Vagina (tissue), 2 donors: ENCODE results near the gene KIAA1549. TPM values are rescaled to one million over a fixed set of nuclear protein-coding genes. Genes with fewer than 3 reads are reported as not detected.

Experiments used
- DNase-seq, 2 donors: peaks; one replicate each; pipeline ENCODE4 v3.0.0-alpha.2; 2017; ENCODE audit errors: extremely low spot score in 2 of 2
- H3K27ac ChIP-seq: fragments of 200-600 bp; sonication (generic); one replicate; pipeline ENCODE4 v1.5.1; 2019
- H3K27me3 ChIP-seq: fragments of 200-600 bp; sonication (generic); one replicate; pipeline ENCODE4 v1.5.1; 2019
- H3K36me3 ChIP-seq, 2 donors: fragments of 200-600 bp; sonication (generic); one replicate each; pipeline ENCODE4 v1.5.1; 2017 to 2019
- H3K4me1 ChIP-seq: fragments of 200-600 bp; sonication (generic); one replicate; pipeline ENCODE4 v1.5.1; 2019
- H3K4me3 ChIP-seq, 2 donors: fragments of 200-600 bp; sonication (generic); 1 replicate in 1 of 2; 2 replicates in 1 of 2; pipeline ENCODE4 v1.5.1; 2016 to 2019
- H3K9me3 ChIP-seq: fragments of 200-600 bp; sonication (generic); one replicate; pipeline ENCODE4 v1.5.1; 2019
- CTCF ChIP-seq, 3 experiments: fragments of 450-650 bp in 2 of 3; fragments of 200-600 bp in 1 of 3; sonication (generic) in 1 of 3; IDR thresholded peaks; one replicate each; pipeline ENCODE4 v1.5.1; 2017 to 2019; ENCODE audit warnings: antibody characterized with exemption in 3 of 3, mild to moderate bottlenecking in 2 of 3, moderate library complexity in 2 of 3
- POLR2A ChIP-seq, 2 donors: fragments of 450-650 bp; IDR thresholded peaks; one replicate each; pipeline ENCODE4 v1.6.1; 2017; ENCODE audit warnings: antibody characterized with exemption in 2 of 2, mild to moderate bottlenecking in 2 of 2, moderate library complexity in 2 of 2
- POLR2AphosphoS5 ChIP-seq, 2 donors: sonication (generic); formaldehyde crosslinking; IDR thresholded peaks; one replicate each; pipeline ENCODE4 v1.9.0; 2017; ENCODE audit warnings: antibody characterized with exemption in 2 of 2, mild to moderate bottlenecking in 2 of 2, low read depth in 1 of 2; ENCODE audit not compliant: insufficient read depth in 1 of 2
- intact Hi-C: fragments of 100-400 bp; cut with DNase I; formaldehyde crosslinking; loops from one replicate; pipeline ENCODE4 v1.15.1; 2023
- total RNA-seq: library from RNA; depleted of rRNA; stranded (reverse); fragments of >200 nt; gene quantifications from one replicate; pipeline ENCODE4 v1.2.3, GENCODE V29; 2016

Gene KIAA1549
- total RNA-seq, 1 donor from 2014 or later = 2.9 TPM

- Histone ChIP-seq H3K36me3 (no peaks in the 10 kb centered on the region), H3K27me3 (no peaks in the 10 kb centered on the region), H3K9me3 (no peaks in the 10 kb centered on the region), H3K4me1 (no peaks in the 10 kb centered on the region), H3K4me3 (no peak overlapping the region), H3K27ac (no peak overlapping the region)
- no peak for DNase-seq
- TF ChIP-seq POLR2AphosphoS5 (IDR thresholded peaks at IDR 0.05; ENCODE audit: insufficient read depth in 1 of 2, low read depth in 1 of 2) (no peak), POLR2A (IDR thresholded peaks at IDR 0.05) (no peak), CTCF (IDR thresholded peaks at IDR 0.05) (no peak)
- intact Hi-C loops = no loop called here
Observed at GRCh38 chr7:138898255-138898654, 82.9 kb downstream of the KIAA1549 start.

DNA sequence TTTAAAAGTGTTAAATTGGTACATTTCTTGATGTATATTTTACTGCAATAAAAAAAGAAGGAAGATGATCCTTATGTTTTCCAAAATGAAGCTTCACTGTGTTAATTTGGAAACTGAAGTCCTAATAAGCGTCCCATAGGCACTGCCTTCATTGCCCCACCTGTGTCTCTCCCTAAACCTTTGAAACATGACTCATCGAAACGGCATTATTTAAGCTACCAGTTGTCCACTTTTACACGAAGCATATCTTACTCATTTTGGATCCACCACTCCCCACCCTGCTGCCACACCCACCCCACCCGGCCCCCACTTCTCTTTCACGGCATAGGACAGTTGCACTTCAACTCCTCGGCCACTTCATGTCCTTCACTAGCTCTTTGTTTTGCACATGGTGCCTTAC is 85.5 kb downstream of the KIAA1549 start:
- no peak for DNase-seq
- Histone ChIP-seq H3K9me3 (no peaks in the 10 kb centered on the region), H3K27ac (no peak overlapping the region), H3K27me3 (no peaks in the 10 kb centered on the region), H3K4me3 (no peak overlapping the region), H3K36me3 (no peaks in the 10 kb centered on the region), H3K4me1 (no peaks in the 10 kb centered on the region)
- intact Hi-C loops = no loop called here
- TF ChIP-seq CTCF (IDR thresholded peaks at IDR 0.05) (no peak), POLR2A (IDR thresholded peaks at IDR 0.05) (no peak), POLR2AphosphoS5 (IDR thresholded peaks at IDR 0.05; ENCODE audit: insufficient read depth in 1 of 2, low read depth in 1 of 2) (no peak)

DNA sequence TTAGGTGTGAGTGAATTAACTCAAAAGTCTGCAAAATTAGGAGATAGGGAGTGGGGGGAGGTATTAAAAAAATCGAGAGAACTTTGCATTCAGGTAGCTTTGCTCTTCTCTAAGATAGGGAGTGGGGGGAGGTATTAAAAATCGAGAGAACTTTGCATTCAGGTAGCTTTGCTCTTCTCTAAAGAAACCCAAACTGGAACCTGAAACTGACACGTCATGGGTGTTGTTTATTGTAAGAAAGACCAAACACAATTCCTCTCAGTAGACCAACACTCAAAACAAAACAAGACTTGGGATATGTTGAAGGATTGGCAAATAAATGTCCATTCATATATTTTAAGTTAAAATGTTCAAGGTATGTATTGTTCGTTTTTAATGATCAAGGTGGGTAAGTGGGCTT is 87.9 kb downstream of the KIAA1549 start:
- no peak for TF ChIP-seq CTCF (IDR thresholded peaks at IDR 0.05)
- no peak for TF ChIP-seq POLR2A (IDR thresholded peaks at IDR 0.05)
- Histone ChIP-seq H3K9me3 (no peaks in the 10 kb centered on the region), H3K27ac (no peak overlapping the region), H3K36me3 (no peaks in the 10 kb centered on the region), H3K4me3 (no peak overlapping the region), H3K27me3 (no peaks in the 10 kb centered on the region), H3K4me1 (no peaks in the 10 kb centered on the region)
- no peak for DNase-seq
- intact Hi-C loops = no loop called here

DNA sequence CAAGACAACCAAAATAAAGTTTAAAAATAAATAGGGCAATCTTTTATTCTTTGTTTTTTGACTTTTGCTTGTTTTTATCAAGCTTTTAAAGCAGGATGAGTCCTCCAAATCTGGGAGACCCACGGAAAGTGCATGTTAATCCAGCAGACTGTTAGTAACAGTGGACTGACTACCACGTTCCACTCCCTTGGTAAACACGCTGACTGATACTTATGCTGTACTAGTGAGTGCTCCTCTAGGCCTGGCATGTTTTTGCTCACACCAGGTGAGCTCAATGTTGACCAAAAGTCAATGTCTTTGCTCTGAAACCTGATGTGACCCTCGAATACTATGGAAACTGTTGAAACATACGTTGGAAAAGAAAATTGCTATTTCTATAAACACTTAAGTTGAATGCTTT is 88.4 kb downstream of the KIAA1549 start:
- no peak for TF ChIP-seq POLR2A (IDR thresholded peaks at IDR 0.05)
- TF ChIP-seq CTCF (IDR thresholded peaks at IDR 0.05) = no peak
- intact Hi-C loops = no loop called here
- H3K27me3 ChIP-seq = no peaks in the 10 kb centered on the region
- no peaks in the 10 kb centered on the region for H3K9me3 ChIP-seq
- no peak for DNase-seq
- H3K36me3 ChIP-seq = no peaks in the 10 kb centered on the region
- H3K4me3 ChIP-seq = no peak overlapping the region
- no peaks in the 10 kb centered on the region for H3K4me1 ChIP-seq
- no peak overlapping the region for H3K27ac ChIP-seq

DNA sequence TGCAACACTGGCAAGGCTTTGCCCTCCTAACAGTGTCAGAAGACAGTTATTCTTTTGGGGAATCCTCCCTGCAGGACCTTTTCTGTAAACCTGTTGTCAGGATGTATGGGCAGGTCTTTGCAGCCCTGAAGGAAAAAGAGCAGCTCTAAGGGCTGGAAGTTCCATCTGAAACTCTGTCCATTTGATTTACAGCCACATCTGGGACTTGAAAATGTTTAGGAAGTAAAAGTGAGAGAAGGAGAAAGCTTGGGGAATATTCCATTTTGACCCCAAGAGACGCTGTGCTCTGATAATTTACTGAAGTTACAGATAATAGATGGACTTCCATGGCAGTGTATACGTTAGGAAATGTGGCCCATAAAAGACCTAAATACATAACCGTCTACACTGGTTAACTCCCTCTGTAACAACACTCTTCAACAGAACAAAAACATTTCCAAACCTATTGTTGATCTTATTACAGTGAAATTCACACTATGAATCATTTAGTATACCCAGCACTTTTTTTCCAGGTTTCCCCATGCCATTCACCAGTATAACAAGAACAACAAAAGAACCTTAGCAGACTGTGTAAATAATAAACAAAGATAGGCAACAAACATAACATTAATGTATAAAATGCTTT is 89.1 kb downstream of the KIAA1549 start:
- DNase-seq = no peak
- no peak for TF ChIP-seq POLR2A (IDR thresholded peaks at IDR 0.05)
- no peak for TF ChIP-seq POLR2AphosphoS5 (IDR thresholded peaks at IDR 0.05; ENCODE audit: insufficient read depth in 1 of 2, low read depth in 1 of 2)
- no peak for TF ChIP-seq CTCF (IDR thresholded peaks at IDR 0.05)
- intact Hi-C loops = no loop called here
- Histone ChIP-seq H3K4me3 (no peak overlapping the region), H3K27ac (peak overlapping the region; percentile 14), H3K4me1 (no peaks in the 10 kb centered on the region), H3K9me3 (no peaks in the 10 kb centered on the region), H3K27me3 (no peaks in the 10 kb centered on the region), H3K36me3 (no peaks in the 10 kb centered on the region)
